NCI-H146 treated with DMSO at 0.1 percent for 48 hours (cell line): ENCODE measurements around the gene TCF15.
"Not testable (repeated sequence)": the region's sequence is repeated elsewhere in the genome, so short reads cannot be mapped to it uniquely, and the experiment has no call there.

Experiments
- DNase-seq: peaks from one replicate; lab custom pipeline; 2025; ENCODE audit not compliant: unreplicated experiment; lab: John Stamatoyannopoulos, UW

The TCF15 gene

GRCh38 chr20:642398-643174 lies 32.5 kb upstream of the TCF15 start:
- no peak for DNase-seq

- DNase-seq, result not testable (repeated sequence)
Measured at GRCh38 chr20:642013-642397, 31.9 kb upstream of the TCF15 start.

- no peak for DNase-seq
Measured at GRCh38 chr20:641516-641875, 31.4 kb upstream of the TCF15 start.

DNA sequence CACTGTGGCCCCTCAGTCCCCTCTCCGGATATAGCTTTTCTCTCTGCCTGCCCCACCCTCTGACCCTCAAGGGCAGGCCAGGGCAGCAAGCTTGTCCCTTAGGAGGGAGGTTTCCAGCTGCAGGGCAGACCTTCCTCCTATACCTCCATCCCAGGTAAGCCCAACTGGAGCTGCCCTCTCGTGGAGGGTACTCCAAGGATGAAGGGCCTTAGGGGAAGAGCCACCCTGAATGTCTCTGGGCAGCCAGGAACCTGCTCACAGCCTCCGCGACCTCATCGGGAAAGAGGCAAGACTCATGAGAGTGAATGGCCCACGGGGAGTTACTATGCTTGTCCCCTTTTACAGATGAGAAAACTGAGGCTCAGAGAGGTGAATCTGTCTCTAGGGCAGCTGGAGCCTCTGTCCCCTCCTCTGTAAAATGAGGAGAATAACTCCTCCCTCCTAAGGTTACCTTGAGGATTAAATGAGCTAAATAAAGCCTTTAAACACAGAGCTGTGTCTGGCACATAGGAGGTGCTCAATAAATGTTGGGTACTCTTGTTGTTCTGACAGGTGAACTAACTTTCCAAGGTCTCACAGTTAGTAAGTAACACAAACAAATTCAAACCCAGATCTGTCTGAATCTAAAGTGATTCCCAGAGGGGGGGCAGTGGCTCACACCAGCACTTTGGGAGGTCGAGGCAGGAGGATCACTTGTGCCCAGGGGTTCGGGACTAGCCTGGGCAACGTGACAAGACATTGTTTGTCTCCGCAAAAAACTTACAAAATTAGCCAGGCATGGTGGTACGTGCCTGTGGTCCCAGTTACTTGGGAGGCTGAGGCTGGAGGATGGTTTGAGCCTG lies 30.8 kb upstream of the TCF15 start:
- no peak for DNase-seq

DNA sequence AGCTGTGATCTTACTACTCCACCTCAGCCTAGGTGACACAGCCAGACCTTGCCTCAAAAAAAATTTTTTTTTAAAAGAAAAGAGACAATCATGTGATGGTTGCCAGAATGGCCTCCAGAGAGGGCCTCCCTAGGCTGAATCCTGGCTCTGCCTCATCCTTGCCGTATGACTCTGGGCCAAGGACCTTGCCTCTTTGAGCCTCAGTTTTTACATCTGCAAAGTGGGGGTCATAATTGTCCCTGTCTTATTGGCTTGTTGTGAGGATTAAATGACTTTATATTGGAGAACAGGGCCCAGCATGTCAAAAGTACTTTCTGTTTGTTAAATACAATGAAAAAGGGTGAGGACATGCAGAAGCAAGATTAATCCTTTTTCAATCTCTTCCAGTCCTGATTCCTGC lies 28.5 kb upstream of the TCF15 start:
- DNase-seq, result no peak

- no peak for DNase-seq
Measured at GRCh38 chr20:637559-637958, 27.4 kb upstream of the TCF15 start.

DNA sequence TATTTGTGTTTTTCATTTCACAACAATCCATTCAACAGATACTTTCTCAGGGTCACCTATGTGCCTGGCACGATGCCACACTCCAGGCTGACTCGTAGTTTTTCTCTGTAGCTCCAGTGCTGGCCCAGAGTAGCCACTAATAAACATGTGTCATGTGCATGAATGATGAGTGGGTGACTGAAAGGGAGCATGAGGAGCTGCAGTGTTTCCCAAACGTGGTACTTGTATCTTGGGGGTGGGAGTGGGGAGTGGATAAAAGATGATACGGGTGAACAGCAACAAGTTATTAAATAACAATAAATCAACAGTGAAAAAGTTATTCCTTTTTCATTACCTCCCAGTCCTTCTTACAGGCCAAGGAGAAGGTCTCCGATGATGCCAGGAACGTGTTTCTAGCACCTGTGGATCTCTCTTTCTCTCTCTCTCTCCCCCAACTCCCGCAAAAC lies 25.8 kb upstream of the TCF15 start:
- DNase-seq, result no peak

DNA sequence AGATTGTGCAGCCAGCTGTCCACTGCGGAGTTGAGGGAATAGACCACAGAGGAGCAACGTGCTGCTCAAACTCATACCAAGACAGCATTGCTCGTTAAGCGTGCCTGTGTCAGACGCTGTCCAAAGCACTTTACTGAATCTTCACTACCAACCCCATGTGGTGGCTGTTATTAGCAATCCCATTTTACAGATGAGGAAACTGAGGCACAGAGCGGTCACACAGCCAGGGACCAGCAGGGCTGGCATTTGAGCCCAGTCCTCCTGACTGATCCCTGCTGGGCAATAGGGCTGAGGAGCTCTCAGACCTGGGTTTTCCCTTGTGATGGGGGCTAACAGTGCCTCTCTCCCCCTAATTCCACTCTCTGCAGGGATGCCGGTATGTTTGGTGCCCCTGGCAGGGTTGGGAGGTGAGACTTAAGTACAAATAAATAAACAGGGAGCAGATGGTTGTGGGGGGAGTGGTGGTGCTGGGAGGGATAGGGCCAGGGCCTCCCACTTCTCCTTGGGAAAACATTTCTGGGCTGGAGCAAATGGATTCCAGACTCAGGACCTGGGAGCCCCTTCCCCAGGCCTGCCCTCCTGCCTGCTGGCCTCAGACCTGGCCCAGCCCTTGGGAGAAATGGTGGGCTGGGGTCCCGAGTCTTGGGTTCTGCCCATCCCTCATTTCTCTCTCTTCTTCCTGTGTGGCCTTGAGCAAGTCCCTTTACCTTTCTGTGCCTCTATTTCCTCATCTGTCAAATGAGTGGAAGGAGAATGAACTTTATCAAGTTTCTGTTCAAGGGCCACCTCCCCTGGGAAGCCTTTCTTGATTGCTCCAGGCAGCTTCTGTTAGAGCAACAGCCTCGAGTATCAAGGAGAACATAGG lies 25.2 kb upstream of the TCF15 start:
- DNase-seq, result no peak

DNA sequence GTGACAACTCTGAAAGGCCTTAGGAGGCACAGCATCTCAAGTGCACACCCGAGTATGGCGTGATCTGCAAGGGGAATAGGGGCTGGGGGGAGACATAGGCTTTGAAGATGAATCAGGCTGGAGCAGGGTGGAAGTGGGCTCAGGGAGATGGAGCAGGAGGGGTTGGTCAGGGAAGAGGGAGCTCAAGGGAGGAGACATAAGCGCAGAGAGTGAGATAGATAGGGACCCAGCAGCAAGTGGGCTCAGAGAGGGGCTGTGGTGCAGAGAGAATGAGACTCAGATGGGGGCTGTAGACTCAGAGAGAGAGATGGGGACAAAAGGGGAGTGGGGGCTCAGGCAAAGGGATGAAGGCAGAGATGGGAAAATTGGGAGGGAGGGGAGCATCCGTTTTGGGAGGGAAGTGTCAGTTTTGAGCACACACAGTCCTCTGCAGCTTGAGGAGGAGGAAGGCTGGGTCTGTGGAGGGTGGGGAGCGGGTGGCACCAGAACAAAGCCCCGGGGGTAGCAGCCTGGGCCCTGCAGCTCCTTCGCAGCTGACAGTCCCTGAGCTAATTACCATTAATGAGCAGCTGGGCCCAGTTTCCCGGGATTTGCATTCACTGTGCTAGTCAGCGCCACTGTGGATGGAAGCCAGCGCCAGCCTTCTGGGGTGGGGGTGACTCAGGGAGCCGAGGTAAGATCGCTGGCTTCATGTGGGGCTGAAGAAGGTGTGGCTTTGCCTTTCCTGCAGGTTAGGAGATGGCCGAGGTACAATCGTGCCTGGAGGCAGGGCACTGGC lies 24.2 kb upstream of the TCF15 start:
- no peak for DNase-seq

- DNase-seq, result no peak
Measured at GRCh38 chr20:631101-631500, 21.0 kb upstream of the TCF15 start.

GRCh38 chr20:626579-626978 lies 16.5 kb upstream of the TCF15 start:
- DNase-seq, result no peak

GRCh38 chr20:625360-625932 lies 15.3 kb upstream of the TCF15 start:
- DNase-seq, result no peak

DNA sequence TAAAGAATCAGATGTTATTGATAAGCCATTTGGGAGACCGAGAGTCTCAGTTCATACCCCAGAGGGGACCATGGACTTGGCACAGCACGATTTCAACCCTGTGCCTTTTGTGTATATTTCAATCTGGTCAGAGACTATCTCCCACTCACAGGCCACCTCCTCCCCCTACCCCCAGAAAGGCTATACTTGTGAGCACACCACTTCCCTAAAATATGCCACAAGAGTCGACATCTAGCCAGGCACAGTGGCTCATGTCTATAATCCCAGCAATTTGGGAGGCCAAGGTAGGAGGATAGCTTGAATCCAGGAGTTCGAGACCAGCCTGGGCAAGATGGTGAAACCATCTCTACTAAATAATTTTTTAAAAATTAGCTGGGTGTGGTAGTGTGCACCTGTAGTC lies 13.6 kb upstream of the TCF15 start:
- DNase-seq, result no peak

DNA sequence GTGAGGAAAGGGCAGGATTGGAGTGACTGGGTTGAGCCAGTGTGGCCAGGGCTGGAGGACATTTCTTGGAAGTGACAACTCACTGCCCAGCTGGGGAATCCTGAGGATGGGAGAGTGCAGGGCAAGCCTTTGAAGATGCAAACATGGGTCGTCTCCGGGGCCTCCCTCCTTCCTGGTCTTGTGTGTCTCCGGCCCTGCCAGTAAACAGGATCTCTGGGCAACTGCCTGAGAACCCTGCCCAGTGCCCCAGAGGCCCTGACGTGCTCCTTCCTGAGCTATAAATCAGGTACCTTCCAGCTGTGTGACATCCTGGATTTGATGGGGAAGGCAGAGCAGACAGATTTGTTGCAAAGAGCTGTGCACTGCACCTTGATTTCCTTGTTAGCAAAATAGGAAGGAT lies 12.9 kb upstream of the TCF15 start:
- DNase-seq, result no peak

DNA sequence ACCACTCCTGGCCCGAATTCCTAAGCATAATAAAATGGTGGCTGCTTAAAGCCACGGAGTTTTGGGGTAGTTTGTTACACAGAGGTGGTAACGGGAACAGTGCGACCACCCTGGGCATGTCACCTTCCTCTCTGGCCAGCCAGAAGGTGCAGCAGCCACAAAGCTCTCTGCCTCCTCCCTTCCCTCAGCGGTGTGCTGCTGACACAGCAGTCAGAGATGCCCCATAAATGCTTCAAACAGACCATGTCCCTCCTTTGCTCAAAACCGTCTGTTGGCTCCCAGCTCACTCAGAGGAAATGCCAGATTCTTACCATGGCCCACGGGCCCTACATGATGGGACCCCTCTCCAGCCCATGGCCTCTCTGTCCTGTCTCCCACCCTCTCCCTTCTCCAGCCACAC lies 12.1 kb upstream of the TCF15 start:
- no peak for DNase-seq

- no peak for DNase-seq
Measured at GRCh38 chr20:621125-621756, 11.1 kb upstream of the TCF15 start.

DNA sequence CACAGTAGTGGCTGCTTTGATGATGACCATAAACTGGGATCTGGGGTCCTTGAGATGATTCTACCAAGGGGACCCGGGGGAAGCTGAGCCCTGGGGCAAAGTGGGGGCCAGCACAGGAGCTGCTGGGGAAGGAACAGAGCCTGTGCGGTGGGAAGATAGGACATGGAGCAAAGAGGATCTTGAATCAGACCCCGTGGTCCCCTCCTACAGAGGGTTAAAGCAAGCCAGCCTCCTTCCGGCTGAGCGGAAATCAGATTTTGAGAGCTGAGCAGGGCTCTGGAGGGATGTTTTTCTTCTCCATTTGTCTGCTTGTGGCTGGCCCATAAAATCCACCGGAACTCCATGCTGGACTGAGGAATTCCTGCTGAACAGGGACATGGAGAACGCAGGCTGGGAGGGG lies 10.1 kb upstream of the TCF15 start:
- no peak for DNase-seq

GRCh38 chr20:618980-619379 lies 8.9 kb upstream of the TCF15 start:
- DNase-seq, result no peak

DNA sequence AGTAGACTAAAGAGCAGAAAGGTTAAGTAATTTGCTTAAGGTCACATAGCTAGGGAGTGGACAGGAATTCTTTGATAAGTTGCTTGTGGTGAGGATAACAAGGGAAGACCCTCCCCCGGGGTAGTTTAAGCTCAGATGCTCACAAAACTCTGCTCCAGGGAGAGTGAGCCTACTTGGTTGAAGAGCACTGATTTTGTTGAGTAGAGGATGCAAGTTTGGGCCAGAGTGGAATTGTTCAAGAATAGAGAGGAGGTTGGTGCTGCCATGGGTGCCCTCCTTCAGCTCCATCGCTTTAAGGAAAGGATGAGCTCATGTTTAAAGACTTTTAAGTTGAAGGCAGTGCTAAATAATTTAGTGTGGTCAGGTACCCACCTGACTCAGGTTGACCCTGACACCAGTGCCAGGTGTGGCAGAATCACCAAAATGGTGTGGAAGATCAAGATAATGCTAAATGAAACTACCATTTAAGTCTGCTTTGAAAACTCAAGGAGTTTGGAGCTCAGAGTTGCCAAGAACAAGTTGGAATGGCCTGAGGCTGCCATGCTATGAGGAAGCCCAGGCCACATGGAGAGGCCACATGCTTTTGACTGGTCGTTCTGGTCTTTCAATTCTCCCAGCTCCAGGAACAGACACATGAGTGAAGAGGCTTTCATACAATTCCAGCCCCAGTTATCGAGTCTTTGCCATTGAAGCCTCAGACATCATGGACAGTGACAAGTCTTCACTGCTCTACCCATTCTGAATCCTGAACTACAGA lies 8.0 kb upstream of the TCF15 start:
- DNase-seq, result no peak
